Astrocyte (in vitro differentiated cells and primary cell): ENCODE results near the gene CHDH. TPM values are rescaled to one million over a fixed set of nuclear protein-coding genes. Genes with fewer than 3 reads are reported as not detected.

Experiments
- DNase-seq: peaks from one replicate; pipeline ENCODE4 v3.0.0-alpha.2; 2010; ENCODE audit warnings: low read depth
- FAIRE-seq: peaks from 2 replicates; lab custom pipeline; 2011; peaks lifted over from hg19 to GRCh38; lab: Jason Lieb, UNC
- H2AFZ ChIP-seq: 2 replicates; pipeline ENCODE4 v1.6.0; 2012; ENCODE audit warnings: low read depth, low read length, inconsistent platforms
- H3K27ac ChIP-seq: 2 replicates; pipeline ENCODE4 v1.5.1; 2011; ENCODE audit warnings: low read depth, low read length, inconsistent platforms
- H3K27me3 ChIP-seq: 2 replicates; pipeline ENCODE4 v1.6.0; 2011; ENCODE audit warnings: low read length, inconsistent platforms; ENCODE audit not compliant: insufficient read depth
- H3K36me3 ChIP-seq: 2 replicates; pipeline ENCODE4 v1.5.1; 2011; ENCODE audit warnings: low read length, inconsistent platforms; ENCODE audit not compliant: insufficient read depth
- H3K4me1 ChIP-seq: 2 replicates; pipeline ENCODE4 v1.5.1; 2011; ENCODE audit warnings: low read length, inconsistent platforms; ENCODE audit not compliant: insufficient read depth
- H3K4me2 ChIP-seq: 2 replicates; pipeline ENCODE4 v1.6.0; 2012; ENCODE audit warnings: low read length, inconsistent platforms
- H3K4me3 ChIP-seq: 2 replicates; pipeline ENCODE4 v1.5.1; 2011; ENCODE audit warnings: low read depth, mild to moderate bottlenecking, low read length, inconsistent platforms; ENCODE audit not compliant: insufficient read depth
- H3K79me2 ChIP-seq: 2 replicates; pipeline ENCODE4 v1.6.0; 2012; ENCODE audit warnings: mild to moderate bottlenecking, low read length, inconsistent platforms; ENCODE audit not compliant: insufficient read depth
- H3K9ac ChIP-seq: 2 replicates; pipeline ENCODE4 v1.6.0; 2012; ENCODE audit warnings: mild to moderate bottlenecking, low read length, inconsistent platforms
- H3K9me3 ChIP-seq: 2 replicates; pipeline ENCODE4 v1.5.1; 2012; ENCODE audit warnings: low read depth, mild to moderate bottlenecking, low read length, inconsistent platforms; ENCODE audit not compliant: insufficient read depth
- H4K20me1 ChIP-seq: 2 replicates; pipeline ENCODE4 v1.6.0; 2012; ENCODE audit warnings: low read length, inconsistent platforms; ENCODE audit not compliant: insufficient read depth
- H3K27ac Mint-ChIP-seq: one replicate; pipeline ENCODE4 v1.8.0; 2021; ENCODE audit warnings: mild to moderate bottlenecking, mixed read lengths; ENCODE audit not compliant: unreplicated experiment
- H3K27me3 Mint-ChIP-seq: one replicate; pipeline ENCODE4 v1.8.0; 2021; ENCODE audit warnings: low read depth, mixed read lengths; ENCODE audit not compliant: unreplicated experiment
- H3K36me3 Mint-ChIP-seq: one replicate; pipeline ENCODE4 v1.8.0; 2021; ENCODE audit warnings: low read depth, mixed read lengths; ENCODE audit not compliant: unreplicated experiment
- H3K4me1 Mint-ChIP-seq: one replicate; pipeline ENCODE4 v1.8.0; 2021; ENCODE audit warnings: low read depth, mixed read lengths; ENCODE audit not compliant: unreplicated experiment
- H3K4me3 Mint-ChIP-seq: one replicate; pipeline ENCODE4 v1.8.0; 2021; ENCODE audit warnings: mild to moderate bottlenecking, moderate library complexity, mixed read lengths; ENCODE audit not compliant: unreplicated experiment
- H3K9me3 Mint-ChIP-seq: one replicate; pipeline ENCODE4 v1.8.0; 2021; ENCODE audit warnings: mild to moderate bottlenecking, mixed read lengths; ENCODE audit not compliant: unreplicated experiment
- CTCF ChIP-seq: IDR thresholded peaks from 2 replicates; pipeline ENCODE4 v1.5.1; 2011; ENCODE audit warnings: low read depth, mild to moderate bottlenecking, inconsistent platforms, low read length, moderate library complexity; ENCODE audit not compliant: insufficient read depth
- EZH2 ChIP-seq: IDR thresholded peaks from 2 replicates; pipeline ENCODE4 v1.6.1; 2012; ENCODE audit warnings: mild to moderate bottlenecking, low read length, inconsistent platforms; ENCODE audit not compliant: insufficient read depth
- total RNA-seq: library from RNA; stranded (reverse); gene quantifications from 2 replicates; pipeline ENCODE4 v1.2.1, GENCODE V29; 2021

CHDH gene
- total RNA-seq, 1 donor from 2014 or later = 0.48 TPM

GRCh38 chr3:53891497-53892285 lies 45.5 kb upstream of the CHDH start, which contains the start of gene SELENOK:
SELENOK (minus strand) TSS chr3:53891859.
- Mint-ChIP-seq H3K9me3 (no peaks in the 10 kb centered on the region), H3K27me3 (no peaks in the 10 kb centered on the region), H3K4me3 (peak within 1 kb of the TSS; percentile 94), H3K27ac (peak within 1 kb of the TSS; percentile 99), H3K36me3 (no peaks in the 10 kb centered on the region), H3K4me1 (peaks cover 13% of the 10 kb centered on the region)
- Histone ChIP-seq H2AFZ (peak within 1 kb of the TSS; percentile 76), H3K27ac (peak within 1 kb of the TSS; percentile 95), H3K4me3 (peak within 1 kb of the TSS; percentile 92), H3K79me2 (peaks cover 47% of the 10 kb centered on the region), H4K20me1 (peaks cover 30% of the 10 kb centered on the region), H3K36me3 (peaks cover 3% of the 10 kb centered on the region), H3K9me3 (no peaks in the 10 kb centered on the region), H3K4me1 (peaks cover 14% of the 10 kb centered on the region), H3K4me2 (peak within 1 kb of the TSS; percentile 86), H3K27me3 (peaks cover 15% of the 10 kb centered on the region), H3K9ac (peak within 1 kb of the TSS; percentile 95)
- peak; percentile 99 for DNase-seq
- no peak for TF ChIP-seq CTCF
- TF ChIP-seq EZH2 = no peak
- peak; percentile 87 for FAIRE-seq

DNA sequence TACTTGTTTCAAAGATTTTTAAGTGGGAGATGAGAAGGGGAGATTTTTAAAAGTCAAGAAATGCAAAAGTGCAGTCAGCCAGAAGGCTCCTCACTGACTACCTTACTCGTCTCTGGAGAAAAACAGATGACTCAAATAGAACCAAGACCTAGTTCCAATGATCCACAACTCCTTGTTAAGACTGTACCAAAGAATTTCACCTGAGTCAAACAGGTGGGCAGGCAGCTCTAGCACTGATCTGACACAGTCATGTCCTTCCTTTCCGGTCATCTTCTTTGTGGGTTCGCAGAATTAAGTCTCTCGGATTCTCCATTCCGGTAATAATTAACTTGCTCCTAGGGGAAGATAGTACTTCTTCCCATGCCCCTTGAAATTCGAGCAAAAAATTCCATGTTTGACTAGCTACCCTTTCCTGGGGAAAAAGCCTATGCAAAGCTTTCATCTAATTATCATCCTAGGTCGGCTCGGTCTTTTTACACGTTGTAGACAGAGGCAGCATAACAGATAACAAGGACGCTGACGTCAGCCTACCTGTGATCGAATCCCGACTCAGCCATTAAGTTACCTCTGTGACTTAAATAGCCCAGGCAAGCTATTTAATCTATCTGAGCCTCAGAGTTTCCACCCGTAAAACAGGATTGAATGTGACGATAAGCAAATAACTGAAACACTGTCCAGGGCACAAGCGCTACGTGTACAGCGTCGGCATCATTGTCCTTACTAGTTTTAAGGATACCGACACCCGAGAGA lies 44.7 kb upstream of the CHDH start:
- Mint-ChIP-seq H3K4me3 (peak overlapping the region; percentile 94), H3K27ac (peak overlapping the region; percentile 99), H3K4me1 (peaks cover 13% of the 10 kb centered on the region), H3K27me3 (no peaks in the 10 kb centered on the region), H3K9me3 (no peaks in the 10 kb centered on the region), H3K36me3 (no peaks in the 10 kb centered on the region)
- Histone ChIP-seq H3K27me3 (peaks cover 12% of the 10 kb centered on the region), H3K4me2 (peak overlapping the region; percentile 86), H3K4me3 (peak overlapping the region; percentile 92), H3K9ac (peak overlapping the region; percentile 95), H3K4me1 (peaks cover 14% of the 10 kb centered on the region), H3K27ac (peak overlapping the region; percentile 95), H3K9me3 (no peaks in the 10 kb centered on the region), H3K79me2 (peaks cover 47% of the 10 kb centered on the region), H3K36me3 (peaks cover 5% of the 10 kb centered on the region), H4K20me1 (peaks cover 30% of the 10 kb centered on the region), H2AFZ (peak overlapping the region; percentile 76)
- no peak for TF ChIP-seq CTCF
- TF ChIP-seq EZH2 = no peak
- DNase-seq (peak; percentile 60), FAIRE-seq (no peak)
